Fibroblast of lung (primary cell): Measurements from ENCODE around the gene SCYL1. TPM values are rescaled to one million over a fixed set of nuclear protein-coding genes. Genes with fewer than 3 reads are reported as not detected.

ENCODE experiments used
- DNase-seq, 2 donors: peaks; one replicate each; pipeline versions ENCODE4 v3.0.0 to v3.0.0-alpha.2; 2010; ENCODE audit warnings: low read depth in 2 of 2
- H2AFZ ChIP-seq: 2 replicates; pipeline ENCODE4 v1.5.1; 2012; ENCODE audit warnings: low read length, control low read depth, inconsistent platforms
- H3K27ac ChIP-seq: 2 replicates; pipeline ENCODE4 v1.5.1; 2011; ENCODE audit warnings: low read length, control low read depth; ENCODE audit not compliant: insufficient read depth
- H3K27me3 ChIP-seq: 2 replicates; pipeline ENCODE4 v1.5.1; 2011; ENCODE audit warnings: mild to moderate bottlenecking, low read length; ENCODE audit not compliant: control insufficient read depth, insufficient read depth
- H3K36me3 ChIP-seq: 2 replicates; pipeline ENCODE4 v1.5.1; 2011; ENCODE audit warnings: low read length; ENCODE audit not compliant: control insufficient read depth, insufficient read depth
- H3K4me1 ChIP-seq: 2 replicates; pipeline ENCODE4 v1.5.1; 2011; ENCODE audit warnings: low read length; ENCODE audit not compliant: control insufficient read depth, insufficient read depth; ENCODE audit errors: extremely low read depth
- H3K4me2 ChIP-seq: 2 replicates; pipeline ENCODE4 v1.5.1; 2011; ENCODE audit warnings: low read length, control low read depth; ENCODE audit not compliant: insufficient read depth; ENCODE audit errors: extremely low read depth
- H3K4me3 ChIP-seq, 4 experiments: fragments of 200-600 bp in 1 of 4; sonication (generic) in 1 of 4; replicated peaks in 1 of 4; 2 replicates each; pipeline ENCODE4 v1.5.1; 2011 to 2016; ENCODE audit warnings: low read length in 4 of 4, low read depth in 3 of 4, mild to moderate bottlenecking in 3 of 4, control low read depth in 2 of 4, inconsistent platforms in 1 of 4, mixed read lengths in 1 of 4; ENCODE audit not compliant: insufficient read depth in 1 of 4; ENCODE audit errors: control extremely low read depth in 1 of 4
- H3K79me2 ChIP-seq: 2 replicates; pipeline ENCODE4 v1.5.1; 2012; ENCODE audit warnings: mild to moderate bottlenecking, low read length, inconsistent platforms; ENCODE audit not compliant: control insufficient read depth, insufficient read depth
- H3K9ac ChIP-seq: 2 replicates; pipeline ENCODE4 v1.5.1; 2011; ENCODE audit warnings: mild to moderate bottlenecking, low read length, control low read depth; ENCODE audit not compliant: insufficient read depth
- H3K9me3 ChIP-seq: 2 replicates; pipeline ENCODE4 v1.5.1; 2012; ENCODE audit warnings: low read depth, low read length; ENCODE audit not compliant: control insufficient read depth, insufficient read depth
- H4K20me1 ChIP-seq: 2 replicates; pipeline ENCODE4 v1.5.1; 2011; ENCODE audit warnings: low read length; ENCODE audit not compliant: control insufficient read depth, insufficient read depth; ENCODE audit errors: extremely low read depth
- EZH2 ChIP-seq: IDR thresholded peaks from 2 replicates; pipeline ENCODE4 v1.5.1; 2012; ENCODE audit warnings: low read length, control low read depth, mild to moderate bottlenecking; ENCODE audit errors: missing control alignments
- polyA plus RNA-seq, 2 donors: library from polyadenylated mRNA; depleted of rRNA in 1 of 2; stranded (reverse) in 1 of 2; unstranded in 1 of 2; fragments of >200 nt; gene quantifications; 2 replicates each; pipeline ENCODE4 v1.2.1, GENCODE V29; 2011 to 2012; ENCODE audit warnings: missing spikeins in 1 of 2
- total RNA-seq: library from RNA; depleted of rRNA; stranded (reverse); fragments of >200 nt; gene quantifications from 2 replicates; pipeline ENCODE4 v1.2.1, GENCODE V29; 2014
- TF ChIP-seq, protein P1 (sequence below), 2 donors: IDR thresholded peaks in 1 of 2; conservative IDR thresholded peaks in 1 of 2; 1 replicate in 1 of 2; 2 replicates in 1 of 2; pipeline ENCODE4 v1.5.1; 2011 to 2012; ENCODE audit warnings: low read length in 2 of 2, control low read depth in 1 of 2, inconsistent platforms in 1 of 2, low read depth in 1 of 2, mild to moderate bottlenecking in 1 of 2

The SCYL1 gene
- total and polyA plus RNA-seq, 2 donors (not counting 1 experiment from before 2014, with no cell fraction given) = 58.2 to 84.6 TPM

GRCh38 chr11:65569973-65570918 lies 45.4 kb downstream of the SCYL1 start, which contains the start of gene ZNRD2:
Gene ZNRD2, plus strand, starts transcription at chr11:65570477. Its CDS starts 15 bp downstream, at chr11:65570492.
- H3K27ac ChIP-seq = peak within 1 kb of the TSS; percentile 92
- DNase-seq = peak; percentile 99
- peaks cover 35% of the 10 kb centered on the region for H3K4me1 ChIP-seq
- H3K9ac ChIP-seq = peak within 1 kb of the TSS; percentile 57
- H3K79me2 ChIP-seq = peaks cover 37% of the 10 kb centered on the region
- H3K36me3 ChIP-seq = peaks cover 1% of the 10 kb centered on the region
- peak within 1 kb of the TSS; percentile 90 for H3K4me2 ChIP-seq
- H3K9me3 ChIP-seq = no peaks in the 10 kb centered on the region
- TF ChIP-seq, protein P1, sequence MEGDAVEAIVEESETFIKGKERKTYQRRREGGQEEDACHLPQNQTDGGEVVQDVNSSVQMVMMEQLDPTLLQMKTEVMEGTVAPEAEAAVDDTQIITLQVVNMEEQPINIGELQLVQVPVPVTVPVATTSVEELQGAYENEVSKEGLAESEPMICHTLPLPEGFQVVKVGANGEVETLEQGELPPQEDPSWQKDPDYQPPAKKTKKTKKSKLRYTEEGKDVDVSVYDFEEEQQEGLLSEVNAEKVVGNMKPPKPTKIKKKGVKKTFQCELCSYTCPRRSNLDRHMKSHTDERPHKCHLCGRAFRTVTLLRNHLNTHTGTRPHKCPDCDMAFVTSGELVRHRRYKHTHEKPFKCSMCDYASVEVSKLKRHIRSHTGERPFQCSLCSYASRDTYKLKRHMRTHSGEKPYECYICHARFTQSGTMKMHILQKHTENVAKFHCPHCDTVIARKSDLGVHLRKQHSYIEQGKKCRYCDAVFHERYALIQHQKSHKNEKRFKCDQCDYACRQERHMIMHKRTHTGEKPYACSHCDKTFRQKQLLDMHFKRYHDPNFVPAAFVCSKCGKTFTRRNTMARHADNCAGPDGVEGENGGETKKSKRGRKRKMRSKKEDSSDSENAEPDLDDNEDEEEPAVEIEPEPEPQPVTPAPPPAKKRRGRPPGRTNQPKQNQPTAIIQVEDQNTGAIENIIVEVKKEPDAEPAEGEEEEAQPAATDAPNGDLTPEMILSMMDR (conservative IDR thresholded peaks at IDR 0.05 in 1 of 2, IDR thresholded peaks at IDR 0.05 in 1 of 2; ENCODE audit: low read depth in 1 of 2, low read length in 2 of 2) = peak; percentile 13 to 48
- TF ChIP-seq EZH2 = no peak
- H2AFZ ChIP-seq = peak within 1 kb of the TSS; percentile 90
- H3K27me3 ChIP-seq = no peaks in the 10 kb centered on the region
- H3K4me3 ChIP-seq = peak within 1 kb of the TSS; percentile 61 to 89 (median 64)
- no peaks in the 10 kb centered on the region for H4K20me1 ChIP-seq

DNA sequence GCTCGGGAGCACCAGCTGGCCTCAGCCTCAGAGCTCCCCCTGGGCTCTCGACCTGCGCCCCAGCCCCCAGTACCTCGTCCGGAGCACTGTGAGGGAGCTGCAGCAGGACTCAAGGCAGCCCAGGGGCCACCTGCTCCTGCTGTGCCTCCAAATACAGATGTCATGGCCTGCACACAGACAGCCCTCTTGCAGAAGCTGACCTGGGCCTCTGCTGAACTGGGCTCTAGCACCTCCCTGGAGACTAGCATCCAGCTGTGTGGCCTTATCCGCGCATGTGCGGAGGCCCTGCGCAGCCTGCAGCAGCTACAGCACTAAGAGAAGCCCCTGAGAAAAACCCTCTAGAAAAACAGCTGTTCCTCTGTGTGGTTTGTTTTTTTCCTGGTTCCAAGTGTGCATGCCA lies 46.5 kb downstream of the SCYL1 start:
- H3K36me3 ChIP-seq = peaks cover 1% of the 10 kb centered on the region
- H2AFZ ChIP-seq = no peak overlapping the region
- H3K27me3 ChIP-seq = no peaks in the 10 kb centered on the region
- H4K20me1 ChIP-seq = no peaks in the 10 kb centered on the region
- TF ChIP-seq, protein P1 (conservative IDR thresholded peaks at IDR 0.05 in 1 of 2, IDR thresholded peaks at IDR 0.05 in 1 of 2; ENCODE audit: low read depth in 1 of 2, low read length in 2 of 2) = no peak
- no peak for TF ChIP-seq EZH2
- H3K79me2 ChIP-seq = peaks cover 40% of the 10 kb centered on the region
- H3K9me3 ChIP-seq = no peaks in the 10 kb centered on the region
- DNase-seq = no peak
- H3K4me3 ChIP-seq = peak overlapping the region in 3 of 4 experiments; percentile 63 to 89 (median 64)
- H3K4me2 ChIP-seq = peak overlapping the region; percentile 90
- no peak overlapping the region for H3K9ac ChIP-seq
- peaks cover 37% of the 10 kb centered on the region for H3K4me1 ChIP-seq
- no peak overlapping the region for H3K27ac ChIP-seq

- Histone ChIP-seq H3K4me3 (peak overlapping the region in 3 of 4 experiments; percentile 11 to 89 (median 46)), H3K79me2 (peaks cover 44% of the 10 kb centered on the region), H3K9me3 (no peaks in the 10 kb centered on the region), H3K4me1 (peaks cover 42% of the 10 kb centered on the region), H4K20me1 (no peaks in the 10 kb centered on the region), H3K27me3 (no peaks in the 10 kb centered on the region), H2AFZ (no peak overlapping the region), H3K36me3 (peaks cover 1% of the 10 kb centered on the region), H3K9ac (no peak overlapping the region), H3K4me2 (peak overlapping the region; percentile 75), H3K27ac (no peak overlapping the region)
- DNase-seq = peak in 1 of 2 donors; percentile 48
- TF ChIP-seq, protein P1 (conservative IDR thresholded peaks at IDR 0.05 in 1 of 2, IDR thresholded peaks at IDR 0.05 in 1 of 2; ENCODE audit: low read depth in 1 of 2, low read length in 2 of 2) = peak; percentile 29 to 42
- TF ChIP-seq EZH2 = no peak
Observed at GRCh38 chr11:65571940-65572339, 47.1 kb downstream of the SCYL1 start.
